Immature natural killer cell (primary cell): Measurements from ENCODE around the gene BTBD9. TPM values are rescaled to one million over a fixed set of nuclear protein-coding genes. Genes with fewer than 3 reads are reported as not detected.

Experiments used
- DNase-seq, 3 donors: peaks; one replicate each; pipeline ENCODE4 v3.0.0; 2022; ENCODE audit warnings: mixed read lengths in 1 of 3
- H3K27ac Mint-ChIP-seq, 6 donors: one replicate each; pipeline ENCODE4 v1.8.0; 2020; ENCODE audit warnings: mixed read lengths in 6 of 6, mild to moderate bottlenecking in 5 of 6, inconsistent platforms in 4 of 6, moderate library complexity in 3 of 6
- H3K27me3 Mint-ChIP-seq, 3 donors: one replicate each; pipeline ENCODE4 v1.8.0; 2020 to 2021; ENCODE audit warnings: low read depth in 3 of 3, mild to moderate bottlenecking in 3 of 3, mixed read lengths in 3 of 3, moderate library complexity in 3 of 3, inconsistent platforms in 1 of 3
- H3K36me3 Mint-ChIP-seq, 3 donors: one replicate each; pipeline ENCODE4 v1.8.0; 2020; ENCODE audit warnings: mixed read lengths in 3 of 3, inconsistent platforms in 2 of 3, mild to moderate bottlenecking in 2 of 3
- H3K4me1 Mint-ChIP-seq, 2 donors: one replicate each; pipeline ENCODE4 v1.8.0; 2020; ENCODE audit warnings: inconsistent platforms in 2 of 2, mild to moderate bottlenecking in 2 of 2, mixed read lengths in 2 of 2, moderate library complexity in 1 of 2
- H3K4me3 Mint-ChIP-seq, 5 donors: one replicate each; pipeline ENCODE4 v1.8.0; 2020; ENCODE audit warnings: mild to moderate bottlenecking in 5 of 5, mixed read lengths in 5 of 5, inconsistent platforms in 3 of 5, moderate library complexity in 3 of 5
- H3K9me3 Mint-ChIP-seq, 6 donors: one replicate each; pipeline ENCODE4 v1.8.0; 2020; ENCODE audit warnings: mild to moderate bottlenecking in 6 of 6, mixed read lengths in 6 of 6, inconsistent platforms in 4 of 6, moderate library complexity in 3 of 6
- polyA plus RNA-seq, 3 donors: library from polyadenylated mRNA; unstranded; fragments of 300-500 nt; fragmentation: Illumina TruSeq; gene quantifications; one replicate each; pipeline ENCODE4 v1.2.3, GENCODE V29; 2021

BTBD9 gene
- polyA plus RNA-seq, 3 donors from 2014 or later: 5.3 to 12.3 (median 10.9) TPM

GRCh38 chr6:38339914-38340313 lies 299.8 kb downstream of the BTBD9 start:
- Mint-ChIP-seq H3K4me3 (no peak overlapping the region), H3K36me3 (peaks cover 2 to 5% (median 4%) of the 10 kb centered on the region in 3 donors), H3K4me1 (peaks cover 19 to 20% of the 10 kb centered on the region in 2 donors), H3K27me3 (peaks cover 0 to 2% (median 2%) of the 10 kb centered on the region in 3 donors), H3K27ac (no peak overlapping the region), H3K9me3 (peaks cover 0 to under 1% (median 0%) of the 10 kb centered on the region in 6 donors)
- no peak for DNase-seq

GRCh38 chr6:38337819-38338465 lies 301.8 kb downstream of the BTBD9 start:
- peaks cover 19 to 20% of the 10 kb centered on the region in 2 donors for H3K4me1 Mint-ChIP-seq
- H3K27ac Mint-ChIP-seq: peak overlapping the region in 2 of 6 donors; percentile 13 to 28
- H3K36me3 Mint-ChIP-seq: peaks cover 10 to 18% (median 14%) of the 10 kb centered on the region in 3 donors
- peaks cover 0 to 6% (median 5%) of the 10 kb centered on the region in 6 donors for H3K9me3 Mint-ChIP-seq
- H3K4me3 Mint-ChIP-seq: no peak overlapping the region
- H3K27me3 Mint-ChIP-seq: peaks cover 0 to 2% (median 2%) of the 10 kb centered on the region in 3 donors
- no peak for DNase-seq

GRCh38 chr6:38336922-38337321 lies 302.8 kb downstream of the BTBD9 start:
- Mint-ChIP-seq H3K27me3 (peaks cover 0 to 2% (median 2%) of the 10 kb centered on the region in 3 donors), H3K36me3 (peaks cover 10 to 18% (median 17%) of the 10 kb centered on the region in 3 donors), H3K9me3 (peaks cover 0 to 6% (median 5%) of the 10 kb centered on the region in 6 donors), H3K4me3 (no peak overlapping the region), H3K27ac (peak overlapping the region in 5 of 6 donors; percentile 17 to 61 (median 35)), H3K4me1 (peaks cover 19 to 20% of the 10 kb centered on the region in 2 donors)
- DNase-seq: peak in 2 of 3 donors; percentile 3 to 6

GRCh38 chr6:38326837-38327236 lies 312.9 kb downstream of the BTBD9 start:
- Mint-ChIP-seq H3K27me3 (peaks cover 0 to 4% (median 0%) of the 10 kb centered on the region in 3 donors), H3K27ac (no peak overlapping the region), H3K9me3 (no peaks in the 10 kb centered on the region), H3K4me1 (peaks cover 0 to 1% of the 10 kb centered on the region in 2 donors), H3K4me3 (no peak overlapping the region), H3K36me3 (peaks cover 0 to 11% (median 4%) of the 10 kb centered on the region in 3 donors)
- no peak for DNase-seq

- H3K9me3 Mint-ChIP-seq: no peaks in the 10 kb centered on the region
- no peak for DNase-seq
- H3K4me3 Mint-ChIP-seq: no peak overlapping the region
- peak overlapping the region in 2 of 6 donors; percentile 19 to 47 for H3K27ac Mint-ChIP-seq
- peaks cover 0 to 3% of the 10 kb centered on the region in 2 donors for H3K4me1 Mint-ChIP-seq
- H3K27me3 Mint-ChIP-seq: peaks cover 0 to 3% (median 0%) of the 10 kb centered on the region in 3 donors
- H3K36me3 Mint-ChIP-seq: peaks cover 0 to 18% (median 4%) of the 10 kb centered on the region in 3 donors
Measured at GRCh38 chr6:38323216-38323615, 316.5 kb downstream of the BTBD9 start.

- Mint-ChIP-seq H3K27ac (no peak overlapping the region), H3K4me3 (no peak overlapping the region), H3K4me1 (peaks cover 0 to 3% of the 10 kb centered on the region in 2 donors), H3K36me3 (peaks cover 0 to 18% (median 4%) of the 10 kb centered on the region in 3 donors), H3K27me3 (peaks cover 0 to 3% (median 0%) of the 10 kb centered on the region in 3 donors), H3K9me3 (no peaks in the 10 kb centered on the region)
- DNase-seq: no peak
Measured at GRCh38 chr6:38322138-38322537, 317.6 kb downstream of the BTBD9 start.

- peaks cover 0 to 18% (median 4%) of the 10 kb centered on the region in 3 donors for H3K36me3 Mint-ChIP-seq
- no peak overlapping the region for H3K4me3 Mint-ChIP-seq
- DNase-seq: no peak
- peaks cover 0 to 3% (median 0%) of the 10 kb centered on the region in 3 donors for H3K27me3 Mint-ChIP-seq
- H3K27ac Mint-ChIP-seq: no peak overlapping the region
- no peaks in the 10 kb centered on the region for H3K9me3 Mint-ChIP-seq
- H3K4me1 Mint-ChIP-seq: peaks cover 0 to 2% of the 10 kb centered on the region in 2 donors
Measured at GRCh38 chr6:38320843-38321242, 318.9 kb downstream of the BTBD9 start.

- Mint-ChIP-seq H3K36me3 (peaks cover 2 to 18% (median 4%) of the 10 kb centered on the region in 3 donors), H3K4me1 (peaks cover 0 to 2% of the 10 kb centered on the region in 2 donors), H3K9me3 (no peaks in the 10 kb centered on the region), H3K27ac (no peak overlapping the region), H3K27me3 (peaks cover 0 to 3% (median 0%) of the 10 kb centered on the region in 3 donors), H3K4me3 (no peak overlapping the region)
- no peak for DNase-seq
Measured at GRCh38 chr6:38320358-38320757, 319.4 kb downstream of the BTBD9 start.

GRCh38 chr6:38319256-38320212 lies 320.2 kb downstream of the BTBD9 start:
- Mint-ChIP-seq H3K4me3 (no peak overlapping the region), H3K9me3 (no peaks in the 10 kb centered on the region), H3K36me3 (peaks cover 4 to 19% (median 6%) of the 10 kb centered on the region in 3 donors), H3K27ac (no peak overlapping the region), H3K27me3 (peaks cover 0 to 3% (median 0%) of the 10 kb centered on the region in 3 donors), H3K4me1 (peaks cover 0 to 2% of the 10 kb centered on the region in 2 donors)
- DNase-seq: no peak

- H3K27ac Mint-ChIP-seq: no peak overlapping the region
- H3K9me3 Mint-ChIP-seq: no peaks in the 10 kb centered on the region
- no peak for DNase-seq
- H3K36me3 Mint-ChIP-seq: peaks cover 0 to 8% (median 6%) of the 10 kb centered on the region in 3 donors
- H3K27me3 Mint-ChIP-seq: no peaks in the 10 kb centered on the region
- H3K4me1 Mint-ChIP-seq: peaks cover 0 to 2% of the 10 kb centered on the region in 2 donors
- no peak overlapping the region for H3K4me3 Mint-ChIP-seq
Measured at GRCh38 chr6:38316099-38316868, 323.4 kb downstream of the BTBD9 start.

- Mint-ChIP-seq H3K4me3 (no peak overlapping the region), H3K27ac (peak overlapping the region in 1 of 6 donors; percentile 24), H3K36me3 (peaks cover 0 to 6% (median 4%) of the 10 kb centered on the region in 3 donors), H3K4me1 (peaks cover 17 to 23% of the 10 kb centered on the region in 2 donors), H3K9me3 (no peaks in the 10 kb centered on the region), H3K27me3 (no peaks in the 10 kb centered on the region)
- no peak for DNase-seq
Measured at GRCh38 chr6:38311201-38311600, 328.5 kb downstream of the BTBD9 start.

GRCh38 chr6:38310061-38310460 lies 329.7 kb downstream of the BTBD9 start:
- Mint-ChIP-seq H3K4me3 (no peak overlapping the region), H3K4me1 (peaks cover 19 to 26% of the 10 kb centered on the region in 2 donors), H3K9me3 (no peaks in the 10 kb centered on the region), H3K27ac (peak overlapping the region in 1 of 6 donors; percentile 45), H3K27me3 (no peaks in the 10 kb centered on the region), H3K36me3 (peaks cover 0 to 4% (median under 1%) of the 10 kb centered on the region in 3 donors)
- no peak for DNase-seq

- no peak for DNase-seq
- Mint-ChIP-seq H3K27me3 (no peaks in the 10 kb centered on the region), H3K9me3 (no peaks in the 10 kb centered on the region), H3K27ac (peak overlapping the region in 4 of 6 donors; percentile 8 to 49 (median 14)), H3K4me3 (no peak overlapping the region), H3K4me1 (peaks cover 19 to 26% of the 10 kb centered on the region in 2 donors), H3K36me3 (no peaks in the 10 kb centered on the region)
Measured at GRCh38 chr6:38307740-38308139, 332.0 kb downstream of the BTBD9 start.
